ENCODE results near the gene EP400.

EP400 gene, protein sequence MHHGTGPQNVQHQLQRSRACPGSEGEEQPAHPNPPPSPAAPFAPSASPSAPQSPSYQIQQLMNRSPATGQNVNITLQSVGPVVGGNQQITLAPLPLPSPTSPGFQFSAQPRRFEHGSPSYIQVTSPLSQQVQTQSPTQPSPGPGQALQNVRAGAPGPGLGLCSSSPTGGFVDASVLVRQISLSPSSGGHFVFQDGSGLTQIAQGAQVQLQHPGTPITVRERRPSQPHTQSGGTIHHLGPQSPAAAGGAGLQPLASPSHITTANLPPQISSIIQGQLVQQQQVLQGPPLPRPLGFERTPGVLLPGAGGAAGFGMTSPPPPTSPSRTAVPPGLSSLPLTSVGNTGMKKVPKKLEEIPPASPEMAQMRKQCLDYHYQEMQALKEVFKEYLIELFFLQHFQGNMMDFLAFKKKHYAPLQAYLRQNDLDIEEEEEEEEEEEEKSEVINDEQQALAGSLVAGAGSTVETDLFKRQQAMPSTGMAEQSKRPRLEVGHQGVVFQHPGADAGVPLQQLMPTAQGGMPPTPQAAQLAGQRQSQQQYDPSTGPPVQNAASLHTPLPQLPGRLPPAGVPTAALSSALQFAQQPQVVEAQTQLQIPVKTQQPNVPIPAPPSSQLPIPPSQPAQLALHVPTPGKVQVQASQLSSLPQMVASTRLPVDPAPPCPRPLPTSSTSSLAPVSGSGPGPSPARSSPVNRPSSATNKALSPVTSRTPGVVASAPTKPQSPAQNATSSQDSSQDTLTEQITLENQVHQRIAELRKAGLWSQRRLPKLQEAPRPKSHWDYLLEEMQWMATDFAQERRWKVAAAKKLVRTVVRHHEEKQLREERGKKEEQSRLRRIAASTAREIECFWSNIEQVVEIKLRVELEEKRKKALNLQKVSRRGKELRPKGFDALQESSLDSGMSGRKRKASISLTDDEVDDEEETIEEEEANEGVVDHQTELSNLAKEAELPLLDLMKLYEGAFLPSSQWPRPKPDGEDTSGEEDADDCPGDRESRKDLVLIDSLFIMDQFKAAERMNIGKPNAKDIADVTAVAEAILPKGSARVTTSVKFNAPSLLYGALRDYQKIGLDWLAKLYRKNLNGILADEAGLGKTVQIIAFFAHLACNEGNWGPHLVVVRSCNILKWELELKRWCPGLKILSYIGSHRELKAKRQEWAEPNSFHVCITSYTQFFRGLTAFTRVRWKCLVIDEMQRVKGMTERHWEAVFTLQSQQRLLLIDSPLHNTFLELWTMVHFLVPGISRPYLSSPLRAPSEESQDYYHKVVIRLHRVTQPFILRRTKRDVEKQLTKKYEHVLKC (N-terminal part only)

DNA sequence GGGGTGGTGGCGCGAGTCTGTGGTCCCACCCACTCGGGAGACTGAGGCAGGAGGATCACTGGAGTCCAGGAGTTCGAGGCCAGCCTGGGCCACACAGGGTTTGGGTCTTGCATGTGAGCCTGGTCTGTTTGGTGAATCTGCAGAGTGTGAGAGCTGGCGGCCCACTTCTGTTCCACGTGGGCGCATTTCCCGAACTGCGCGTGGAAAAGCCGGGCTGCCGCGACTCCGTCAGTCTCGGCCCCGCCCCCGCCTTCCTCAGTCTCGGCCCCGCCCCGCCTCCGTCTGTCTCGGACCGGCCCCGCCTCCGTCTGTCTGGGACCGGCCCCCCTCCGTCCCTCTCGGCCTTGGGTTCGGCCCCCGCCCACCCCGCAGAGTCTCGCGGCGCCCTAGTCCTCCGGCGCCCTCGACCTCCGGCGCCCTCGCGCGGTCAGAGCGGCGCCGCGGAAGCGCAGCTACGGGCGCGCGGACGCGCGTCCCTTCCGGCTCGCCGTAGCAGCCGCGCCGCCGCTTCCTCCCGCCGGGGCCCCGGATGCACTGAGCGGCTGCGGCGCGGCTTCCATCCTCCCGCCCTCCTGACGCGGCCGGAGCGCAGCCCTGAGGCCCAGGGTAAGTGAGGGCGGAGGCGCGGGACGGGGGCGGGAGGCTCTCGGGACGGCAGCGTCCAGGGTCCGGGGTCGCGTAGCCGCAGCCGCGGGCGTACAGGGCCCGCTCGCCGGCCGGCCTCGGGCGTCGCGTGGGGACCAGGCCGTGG, at the start of gene EP400:
Gene EP400, plus strand, starts transcription at position 512 of the 751 bp plus-strand sequence. CDS start 10,678 bp downstream, outside the sequence.
- peak within 1 kb of the TSS; percentile 84 for H3K27ac ChIP-seq
- TF ChIP-seq ZFX (IDR thresholded peaks at IDR 0.05; ENCODE audit: borderline replicate concordance), result no peak
- TF ChIP-seq, protein P1, sequence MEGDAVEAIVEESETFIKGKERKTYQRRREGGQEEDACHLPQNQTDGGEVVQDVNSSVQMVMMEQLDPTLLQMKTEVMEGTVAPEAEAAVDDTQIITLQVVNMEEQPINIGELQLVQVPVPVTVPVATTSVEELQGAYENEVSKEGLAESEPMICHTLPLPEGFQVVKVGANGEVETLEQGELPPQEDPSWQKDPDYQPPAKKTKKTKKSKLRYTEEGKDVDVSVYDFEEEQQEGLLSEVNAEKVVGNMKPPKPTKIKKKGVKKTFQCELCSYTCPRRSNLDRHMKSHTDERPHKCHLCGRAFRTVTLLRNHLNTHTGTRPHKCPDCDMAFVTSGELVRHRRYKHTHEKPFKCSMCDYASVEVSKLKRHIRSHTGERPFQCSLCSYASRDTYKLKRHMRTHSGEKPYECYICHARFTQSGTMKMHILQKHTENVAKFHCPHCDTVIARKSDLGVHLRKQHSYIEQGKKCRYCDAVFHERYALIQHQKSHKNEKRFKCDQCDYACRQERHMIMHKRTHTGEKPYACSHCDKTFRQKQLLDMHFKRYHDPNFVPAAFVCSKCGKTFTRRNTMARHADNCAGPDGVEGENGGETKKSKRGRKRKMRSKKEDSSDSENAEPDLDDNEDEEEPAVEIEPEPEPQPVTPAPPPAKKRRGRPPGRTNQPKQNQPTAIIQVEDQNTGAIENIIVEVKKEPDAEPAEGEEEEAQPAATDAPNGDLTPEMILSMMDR (IDR thresholded peaks at IDR 0.05), result peak; percentile 96

DNA sequence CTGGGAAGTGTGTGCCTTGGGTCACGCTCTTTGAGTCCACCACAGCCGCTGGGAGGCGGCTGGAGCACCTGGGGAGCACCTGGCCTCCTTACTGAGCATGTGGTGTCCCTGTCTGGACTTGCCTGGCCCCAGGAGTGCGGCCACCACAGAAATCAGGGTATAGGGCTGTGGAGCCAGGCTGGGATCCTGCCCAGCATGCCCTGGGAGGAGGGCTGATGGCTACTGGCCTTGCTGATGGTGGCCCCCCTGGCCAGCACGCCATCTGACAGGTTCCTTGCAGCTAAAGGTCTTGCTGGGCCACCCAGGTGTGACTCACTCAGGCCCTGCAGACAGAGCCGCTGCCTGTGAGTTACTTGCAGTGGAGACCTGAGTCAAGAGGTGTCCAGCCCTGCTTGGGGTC, 49.3 kb upstream of the EP400 start:
- H3K27ac ChIP-seq, result peak overlapping the region; percentile 8; the same call in 1 of the 2 replicates
- TF ChIP-seq, protein P1 (IDR thresholded peaks at IDR 0.05), result no peak
- no peak for TF ChIP-seq ZFX (IDR thresholded peaks at IDR 0.05; ENCODE audit: borderline replicate concordance)

DNA sequence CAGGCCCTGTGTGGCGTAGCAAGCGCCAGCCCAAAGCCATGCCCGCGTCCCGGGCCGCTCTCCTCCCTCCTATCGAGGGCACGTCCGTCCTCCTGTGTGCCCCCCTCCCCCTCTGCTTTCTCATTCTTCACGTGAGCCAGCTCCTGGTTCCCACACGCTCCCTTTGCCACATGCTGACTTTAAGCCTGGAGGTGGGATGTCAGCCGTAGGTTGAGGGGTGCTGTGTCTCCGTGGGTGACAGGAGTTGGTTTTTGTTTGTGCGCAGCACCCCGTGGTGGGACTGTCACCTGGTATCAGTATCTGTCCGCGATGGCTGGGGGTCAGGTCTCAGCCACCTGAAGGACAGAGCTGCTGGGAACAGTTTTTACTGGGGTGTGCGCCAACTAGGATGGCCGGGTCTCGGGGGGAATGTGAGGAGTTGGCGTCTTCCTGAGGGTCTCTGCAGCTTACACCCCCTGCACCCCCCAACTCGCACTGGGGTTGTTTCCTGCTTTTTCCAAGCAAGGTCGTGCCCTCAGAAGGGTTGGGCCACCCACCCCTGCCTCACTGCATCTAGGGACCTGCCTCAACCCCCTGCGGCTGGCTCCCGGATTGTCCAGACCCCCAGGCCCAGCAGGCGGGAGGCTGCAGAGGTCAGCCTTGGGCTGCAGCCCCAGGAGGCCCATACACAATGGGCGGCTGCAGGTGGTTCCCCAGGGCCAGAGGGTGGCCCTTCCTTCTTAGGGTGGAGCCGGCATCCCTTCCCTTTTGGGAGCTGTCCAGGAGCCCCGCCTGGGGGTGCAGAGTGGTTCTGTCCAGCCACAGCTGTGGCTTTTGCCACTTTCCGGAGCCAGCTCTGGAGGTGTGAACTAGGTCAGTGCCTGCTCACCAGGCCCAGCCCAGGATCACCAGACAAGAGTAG, 48.1 kb upstream of the EP400 start:
- TF ChIP-seq, protein P1 (IDR thresholded peaks at IDR 0.05), result no peak
- TF ChIP-seq ZFX (IDR thresholded peaks at IDR 0.05; ENCODE audit: borderline replicate concordance), result no peak
- H3K27ac ChIP-seq, result no peak overlapping the region

DNA sequence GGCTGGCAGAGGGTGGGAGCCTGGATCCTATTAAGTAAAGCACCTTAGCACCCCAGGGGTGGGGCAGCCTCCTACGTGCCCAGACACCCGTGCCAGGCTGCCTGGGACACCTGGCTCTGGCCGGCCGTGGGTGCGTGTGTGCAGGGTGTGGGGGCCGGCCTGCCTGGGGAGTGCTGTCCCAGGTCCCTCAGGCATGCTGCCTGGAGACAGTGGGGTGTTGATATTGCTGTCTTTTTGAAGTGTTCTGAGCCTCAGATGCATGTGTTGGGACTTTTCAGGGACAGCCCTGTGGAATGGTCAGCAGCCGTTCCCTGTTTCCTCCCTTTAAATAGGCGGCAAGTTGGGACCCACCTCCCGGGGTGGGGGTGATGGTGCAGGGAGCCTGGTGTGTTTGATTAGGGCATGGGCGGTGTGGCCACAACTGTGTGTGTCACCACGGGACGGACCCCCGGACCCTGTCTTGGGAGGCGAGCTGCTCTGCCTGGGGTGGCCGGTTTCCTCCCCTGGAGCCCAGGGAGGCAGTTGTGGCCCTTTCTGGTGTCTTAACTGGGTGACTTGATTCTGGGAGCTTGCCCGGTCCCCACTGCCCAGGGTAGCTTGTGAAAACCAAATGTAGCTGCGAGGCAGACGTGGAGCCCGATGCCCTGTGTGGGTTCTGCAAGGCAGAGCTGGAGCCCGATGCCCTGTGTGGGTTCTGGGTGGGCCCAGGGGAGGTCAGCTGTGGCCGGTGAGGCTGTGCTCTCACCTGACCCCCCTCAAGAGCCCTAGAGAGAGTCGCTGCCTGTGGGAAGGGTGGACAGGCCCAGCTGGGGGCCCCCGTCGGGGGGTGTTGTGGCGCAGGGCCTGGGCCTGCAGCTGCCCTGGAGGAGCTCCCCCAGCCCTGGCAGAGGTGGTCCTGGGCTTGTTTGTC, 47.2 kb upstream of the EP400 start:
- TF ChIP-seq ZFX (IDR thresholded peaks at IDR 0.05; ENCODE audit: borderline replicate concordance), result no peak
- TF ChIP-seq, protein P1 (IDR thresholded peaks at IDR 0.05), result no peak

DNA sequence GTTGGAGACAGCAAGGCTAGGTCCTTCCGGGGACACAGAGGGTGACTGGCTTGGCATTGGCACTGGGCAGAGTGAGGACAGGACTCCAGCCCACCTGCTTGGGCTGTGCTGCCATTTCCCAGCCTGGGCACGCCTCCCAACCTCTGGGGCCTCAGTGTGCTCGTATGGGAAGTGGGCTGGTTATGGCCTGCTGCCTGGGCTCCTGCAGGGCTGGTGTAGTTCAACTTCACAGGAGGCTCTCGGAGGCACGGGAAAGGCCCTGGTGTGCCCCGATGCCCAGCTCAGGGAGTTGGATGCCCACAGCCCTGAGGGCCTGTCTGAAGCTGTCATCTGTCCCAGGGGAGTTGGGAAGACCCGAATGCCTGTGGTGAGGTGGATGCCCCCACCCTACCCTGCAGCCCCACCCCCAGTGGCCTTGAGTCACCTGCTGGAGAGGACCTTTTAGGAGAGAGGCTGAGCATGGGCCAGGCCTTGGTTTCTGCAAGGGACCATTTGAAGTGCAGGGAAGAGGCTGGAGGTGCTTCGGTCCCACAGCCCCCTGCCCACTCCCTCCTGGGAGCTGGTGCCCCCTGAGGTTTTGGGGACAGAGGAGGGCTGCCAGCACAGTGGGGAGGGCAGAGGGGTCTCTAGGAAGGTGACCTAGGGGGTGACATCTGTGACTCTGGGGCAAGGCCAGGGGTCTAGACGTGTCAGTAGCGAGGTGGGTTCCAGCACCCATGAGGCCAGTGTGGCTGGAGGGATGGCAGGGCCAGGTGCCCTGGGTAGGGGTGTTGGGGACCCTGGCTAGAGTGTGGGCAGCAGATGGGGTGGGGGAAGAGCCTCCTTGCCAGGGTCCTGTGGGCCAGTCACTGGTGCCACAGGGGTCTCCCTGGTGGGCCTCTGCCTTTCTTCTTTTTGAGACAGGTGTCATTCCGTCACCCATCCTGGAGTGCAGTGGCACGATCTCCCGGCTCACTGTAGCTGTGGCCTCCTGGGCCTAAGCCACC, 46.2 kb upstream of the EP400 start:
- TF ChIP-seq ZFX (IDR thresholded peaks at IDR 0.05; ENCODE audit: borderline replicate concordance), result no peak
- TF ChIP-seq, protein P1 (IDR thresholded peaks at IDR 0.05), result no peak

More for the DNA sequence above, 47.2 kb upstream of the EP400 start:
- H3K27ac ChIP-seq, result no peak overlapping the region

More for the DNA sequence above, 46.2 kb upstream of the EP400 start:
- no peak overlapping the region for H3K27ac ChIP-seq
